RWPE1 (cell line): Measurements from ENCODE around the gene NDUFB3.
"Not testable (repeated sequence)": the region's sequence is repeated elsewhere in the genome, so short reads cannot be mapped to it uniquely, and the experiment has no call there.

Experiments
- CTCF ChIA-PET: fragments of 350-600 bp; sonication (Branson Sonifier 250); formaldehyde crosslinking; extraction: SDS; loops from one replicate; lab custom pipeline; 2021; lab: Yijun Ruan, JAX
- POLR2A ChIA-PET: fragments of 400-600 bp; formaldehyde crosslinking; extraction: SDS; loops from one replicate; lab custom pipeline; 2020; ENCODE audit warnings: antibody characterized with exemption; ENCODE audit not compliant: low non-redundant PET; lab: Yijun Ruan, JAX
- DNase-seq: peaks from one replicate; pipeline ENCODE4 v3.0.0; 2012; ENCODE audit warnings: low spot score
- H3K27ac ChIP-seq: fragments of 450-650 bp; 2 replicates; pipeline ENCODE4 v1.5.1; 2017
- TF ChIP-seq, protein P1 (sequence below): fragments of 450-650 bp; conservative IDR thresholded peaks from 2 replicates; pipeline ENCODE4 v1.5.1; 2017; ENCODE audit warnings: low read depth, mild to moderate bottlenecking

The NDUFB3 gene

DNA sequence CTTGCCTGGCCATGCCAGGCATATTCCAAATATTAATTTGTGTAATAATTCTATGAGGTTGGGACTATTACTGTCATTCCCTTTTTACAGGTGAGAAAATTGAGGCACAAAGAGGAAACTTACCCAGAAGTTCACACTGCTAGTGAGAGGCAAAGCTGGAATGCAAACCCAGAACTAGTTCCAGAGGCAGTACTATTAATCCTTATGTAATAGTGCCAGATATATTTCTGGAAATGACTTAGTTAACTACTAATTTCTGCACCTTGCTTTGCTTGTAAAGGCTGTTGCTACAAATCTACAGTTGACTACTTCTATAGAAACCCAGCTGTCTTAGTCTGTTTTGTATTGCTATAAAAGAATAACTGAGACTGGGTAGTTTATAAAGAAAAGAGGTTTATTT is 38.8 kb downstream of the NDUFB3 start:
- DNase-seq: no peak
- ChIA-PET CTCF (no interaction called here), POLR2A (no interaction called here)
- TF ChIP-seq, protein P1, sequence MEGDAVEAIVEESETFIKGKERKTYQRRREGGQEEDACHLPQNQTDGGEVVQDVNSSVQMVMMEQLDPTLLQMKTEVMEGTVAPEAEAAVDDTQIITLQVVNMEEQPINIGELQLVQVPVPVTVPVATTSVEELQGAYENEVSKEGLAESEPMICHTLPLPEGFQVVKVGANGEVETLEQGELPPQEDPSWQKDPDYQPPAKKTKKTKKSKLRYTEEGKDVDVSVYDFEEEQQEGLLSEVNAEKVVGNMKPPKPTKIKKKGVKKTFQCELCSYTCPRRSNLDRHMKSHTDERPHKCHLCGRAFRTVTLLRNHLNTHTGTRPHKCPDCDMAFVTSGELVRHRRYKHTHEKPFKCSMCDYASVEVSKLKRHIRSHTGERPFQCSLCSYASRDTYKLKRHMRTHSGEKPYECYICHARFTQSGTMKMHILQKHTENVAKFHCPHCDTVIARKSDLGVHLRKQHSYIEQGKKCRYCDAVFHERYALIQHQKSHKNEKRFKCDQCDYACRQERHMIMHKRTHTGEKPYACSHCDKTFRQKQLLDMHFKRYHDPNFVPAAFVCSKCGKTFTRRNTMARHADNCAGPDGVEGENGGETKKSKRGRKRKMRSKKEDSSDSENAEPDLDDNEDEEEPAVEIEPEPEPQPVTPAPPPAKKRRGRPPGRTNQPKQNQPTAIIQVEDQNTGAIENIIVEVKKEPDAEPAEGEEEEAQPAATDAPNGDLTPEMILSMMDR: no peak
- no peak overlapping the region for H3K27ac ChIP-seq

DNA sequence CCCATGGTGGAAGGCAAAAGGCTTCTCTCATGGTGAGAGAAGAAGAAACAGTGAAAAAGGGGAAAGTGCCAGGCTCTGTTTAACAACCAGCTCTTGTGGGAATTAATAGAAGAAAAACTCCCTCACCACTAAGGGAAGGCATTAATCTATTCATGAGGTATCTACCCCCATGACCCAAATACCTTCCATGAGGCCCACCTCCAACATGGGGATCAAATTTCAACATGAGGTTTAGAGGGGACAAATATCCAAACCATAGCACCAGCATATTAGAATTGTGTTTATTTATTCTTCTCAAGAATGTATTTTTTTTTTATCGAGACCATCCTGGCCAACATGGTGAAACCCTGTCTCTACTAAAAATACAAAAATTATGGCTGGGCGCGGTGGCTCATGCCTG is 39.3 kb downstream of the NDUFB3 start:
- H3K27ac ChIP-seq: no peak overlapping the region
- CTCF ChIA-PET: no interaction called here
- DNase-seq: no peak
- POLR2A ChIA-PET: no interaction called here
- TF ChIP-seq, protein P1: no peak

DNA sequence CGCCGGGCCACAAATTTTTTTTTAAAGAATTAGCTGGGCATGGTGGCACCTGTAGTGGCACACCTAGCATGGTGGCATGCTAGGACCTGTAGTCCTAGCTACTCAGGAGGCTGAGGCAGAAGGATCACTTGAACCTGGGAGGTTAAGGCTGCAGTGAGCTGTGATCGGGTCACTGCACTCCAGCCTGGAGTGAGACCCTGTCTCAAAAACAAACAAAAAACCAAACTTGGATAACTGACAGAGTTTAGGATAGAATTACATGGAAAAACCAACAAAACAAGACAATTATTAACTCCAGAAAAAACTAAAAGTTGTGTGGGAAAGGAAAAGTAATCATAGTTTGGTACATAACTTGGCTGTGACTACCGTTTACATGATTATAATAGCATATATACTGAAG is 42.5 kb downstream of the NDUFB3 start:
- DNase-seq: no peak
- TF ChIP-seq, protein P1: no peak
- H3K27ac ChIP-seq: no peak overlapping the region
- ChIA-PET CTCF (interaction anchor here (1.0 kb wide), 1 partner anchor 213 kb away, joined by 3 read pairs; no protein-coding TSS in a partner anchor), POLR2A (interaction anchor here (0.7 kb wide), 1 partner anchor 150 kb away, joined by 3 read pairs; no protein-coding TSS in a partner anchor)

DNA sequence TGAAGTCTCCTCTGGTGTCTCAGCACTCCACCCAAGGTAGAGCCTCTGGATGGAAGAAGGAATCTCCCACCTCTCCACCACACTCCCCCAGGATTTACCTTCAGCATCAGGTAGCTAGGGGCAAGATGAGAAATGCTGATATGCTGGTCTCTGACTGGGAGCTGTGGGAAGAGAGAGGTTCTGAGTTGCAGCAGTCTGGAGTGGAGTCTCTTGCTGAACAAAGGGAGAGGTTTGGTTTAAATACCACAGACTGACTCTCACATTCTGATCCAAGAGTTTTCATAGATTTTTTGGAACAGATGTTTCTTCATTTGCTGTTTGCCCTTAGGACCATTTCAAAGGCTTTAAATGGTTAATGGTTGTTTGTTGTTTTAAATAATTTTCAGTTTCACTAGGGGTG is 43.0 kb downstream of the NDUFB3 start:
- no peak for DNase-seq
- POLR2A ChIA-PET: interaction anchor here (0.7 kb wide), 1 partner anchor 151 kb away, joined by 3 read pairs; no protein-coding TSS in a partner anchor
- CTCF ChIA-PET: interaction anchor here (0.6 to 1.0 kb wide), 2 partner anchors 46 to 214 kb away, joined by 3 to 4 read pairs; no protein-coding TSS in a partner anchor
- TF ChIP-seq, protein P1: no peak
- H3K27ac ChIP-seq: no peak overlapping the region

DNA sequence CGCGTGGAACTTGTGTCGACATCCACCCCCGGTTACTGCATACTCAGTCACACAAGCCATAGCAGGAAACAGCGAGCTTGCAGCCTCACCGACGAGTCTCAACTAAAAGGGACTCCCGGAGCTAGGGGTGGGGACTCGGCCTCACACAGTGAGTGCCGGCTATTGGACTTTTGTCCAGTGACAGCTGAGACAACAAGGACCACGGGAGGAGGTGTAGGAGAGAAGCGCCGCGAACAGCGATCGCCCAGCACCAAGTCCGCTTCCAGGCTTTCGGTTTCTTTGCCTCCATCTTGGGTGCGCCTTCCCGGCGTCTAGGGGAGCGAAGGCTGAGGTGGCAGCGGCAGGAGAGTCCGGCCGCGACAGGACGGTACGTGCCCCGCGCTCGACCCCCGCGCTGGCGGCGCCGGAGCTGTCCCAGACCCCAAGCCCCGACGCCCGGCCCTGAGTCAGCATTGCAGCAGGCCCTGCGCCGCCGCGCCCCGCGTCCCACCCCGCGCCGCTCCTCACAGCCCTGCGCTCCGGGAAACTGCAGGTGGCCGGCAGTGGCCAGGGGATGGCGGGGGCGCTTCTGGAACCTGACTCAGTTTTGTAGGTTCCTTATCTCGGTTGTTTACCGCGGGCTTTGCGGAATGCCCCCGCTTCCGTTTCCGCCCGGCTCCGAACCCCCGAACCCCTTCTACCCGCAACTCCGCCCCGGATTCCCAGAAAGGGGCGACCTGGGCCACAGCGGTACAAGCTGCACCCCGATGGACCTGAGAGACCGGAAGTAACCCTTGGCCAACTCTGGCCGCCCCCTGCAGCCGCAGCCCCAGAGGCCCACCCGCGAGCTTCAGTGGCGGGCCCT is 44.5 kb downstream of the NDUFB3 start, which contains the start of gene CFLAR:
Gene CFLAR, plus strand, starts transcription at position 50 of the 844 bp plus-strand sequence. CDS start 13,702 bp downstream, outside the sequence.
- ChIA-PET CTCF (interaction anchor here (0.6 to 1.0 kb wide), 5 partner anchors 33 to 1496 kb away, joined by 3 to 7 read pairs (median 3); no protein-coding TSS in a partner anchor), POLR2A (interaction anchor here (0.6 to 0.7 kb wide), 3 partner anchors 43 to 1992 kb away, joined by 3 read pairs; no protein-coding TSS in a partner anchor)
- TF ChIP-seq, protein P1: no peak
- peak; percentile 48 for DNase-seq
- H3K27ac ChIP-seq: peak within 1 kb of the TSS; percentile 99

DNA sequence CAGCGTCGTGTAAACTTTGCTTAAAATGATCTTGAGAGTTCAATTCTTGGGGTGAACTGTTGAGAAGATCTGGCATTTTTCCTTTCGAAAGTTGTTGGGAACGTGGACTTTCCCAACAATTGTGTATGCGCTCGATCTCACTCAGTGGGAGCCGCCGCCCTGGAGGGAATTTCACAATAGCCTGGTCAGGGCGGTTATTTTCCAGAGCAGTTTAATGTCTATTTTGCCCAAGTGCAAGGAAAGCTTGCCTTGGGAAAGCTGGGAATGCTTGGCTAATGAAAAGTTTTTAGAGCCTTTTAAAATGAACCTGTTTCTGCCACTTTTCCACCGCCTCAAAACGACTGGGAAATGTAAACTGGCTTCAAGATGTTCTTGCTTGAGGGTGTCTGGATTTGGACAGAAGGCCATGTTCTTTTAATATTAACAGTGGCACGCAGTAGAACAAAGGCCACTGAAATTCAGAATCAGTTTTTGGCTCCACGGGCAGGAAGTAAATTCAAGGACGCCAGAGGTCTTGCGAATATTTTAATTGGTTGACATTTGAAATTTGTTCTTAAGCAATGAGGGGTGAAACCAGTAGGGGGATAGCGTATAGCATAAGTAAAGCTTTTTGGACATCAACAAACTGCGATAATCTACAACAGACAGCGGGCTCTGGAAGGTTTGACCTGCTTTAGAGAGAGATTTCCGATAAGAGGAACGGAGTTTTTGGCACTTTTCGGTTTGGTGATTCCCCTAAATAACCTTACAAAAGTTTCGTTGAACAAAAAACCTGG is 45.3 kb downstream of the NDUFB3 start:
- ChIA-PET POLR2A (interaction anchor here (0.7 kb wide), 2 partner anchors 1202 to 1991 kb away, joined by 3 to 4 read pairs; no protein-coding TSS in a partner anchor), CTCF (interaction anchor here (0.7 to 1.1 kb wide), 4 partner anchors 32 to 115 kb away, joined by 3 to 4 read pairs (median 3); no protein-coding TSS in a partner anchor)
- TF ChIP-seq, protein P1: peak; percentile 12; the same call in 1 of the 2 replicates
- peak; percentile 52 for DNase-seq
- peak overlapping the region; percentile 99 for H3K27ac ChIP-seq

DNA sequence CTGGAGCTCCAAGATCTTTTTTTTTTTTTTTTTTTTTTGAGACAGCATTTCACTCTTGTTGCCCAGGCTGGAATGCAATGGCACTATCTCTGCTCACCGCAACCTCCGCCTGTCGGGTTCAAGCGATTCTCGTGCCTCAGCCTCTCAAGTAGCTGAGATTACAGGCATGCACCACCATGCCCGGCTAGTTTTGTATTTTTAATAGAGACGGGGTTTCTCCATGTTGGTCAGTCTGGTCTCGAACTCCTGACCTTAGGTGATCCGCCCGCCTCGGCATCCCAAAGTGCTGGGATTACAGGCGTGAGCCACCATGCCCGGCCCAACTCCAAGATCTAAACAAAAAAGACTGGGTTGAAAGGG is 45.9 kb downstream of the NDUFB3 start:
- peak overlapping the region; percentile 99 for H3K27ac ChIP-seq

More for the DNA sequence above, 45.9 kb downstream of the NDUFB3 start:
- DNase-seq: not testable (repeated sequence)
- ChIA-PET CTCF (interaction anchor here (0.7 to 1.1 kb wide), 3 partner anchors 35 to 115 kb away, joined by 3 to 4 read pairs (median 3); no protein-coding TSS in a partner anchor), POLR2A (interaction anchor here (0.7 kb wide), 1 partner anchor 1201 kb away, joined by 4 read pairs; no protein-coding TSS in a partner anchor)
